PC-9 (cell line): ENCODE data around the gene DUOXA1. TPM values are rescaled to one million over a fixed set of nuclear protein-coding genes. Genes with fewer than 3 reads are reported as not detected.

Source experiments
- BruUV-seq: library from RNA; stranded (reverse); fragments of 400-500 nt; replicated peaks from 2 replicates; lab custom pipeline; 2021; lab: Mats Ljungman, UMichigan
- CTCF ChIA-PET: fragments of 300-600 bp; sonication (Branson Sonifier 250); formaldehyde crosslinking; loops from one replicate; lab custom pipeline; 2022; ENCODE audit warnings: antibody characterized with exemption; lab: Charles Lee
- POLR2A ChIA-PET: fragments of 300-600 bp; sonication (Branson Sonifier 250); formaldehyde crosslinking; loops from one replicate; lab custom pipeline; 2022; ENCODE audit warnings: antibody characterized with exemption; ENCODE audit not compliant: unreplicated experiment; lab: Charles Lee
- DNase-seq, 2 experiments: peaks; one replicate each; pipeline versions ENCODE4 v3.0.0 to v3.0.0-alpha.2; 2015 to 2022; ENCODE audit warnings: mixed read lengths in 1 of 2
- H2AFZ ChIP-seq: fragments of 200-600 bp; sonication (generic); 2 replicates; pipeline ENCODE4 v1.8.1; 2017; ENCODE audit warnings: antibody characterized with exemption
- H3F3A ChIP-seq: fragments of 200-600 bp; sonication (generic); 2 replicates; pipeline ENCODE4 v1.8.1; 2017; ENCODE audit warnings: antibody characterized with exemption, mild to moderate bottlenecking, low read depth; ENCODE audit not compliant: insufficient read depth
- H3K27ac ChIP-seq: fragments of 200-600 bp; sonication (generic); 2 replicates; pipeline ENCODE4 v1.6.1; 2016; ENCODE audit warnings: mixed run types
- H3K27me3 ChIP-seq: fragments of 200-600 bp; sonication (generic); 2 replicates; pipeline ENCODE4 v1.6.1; 2016; ENCODE audit warnings: low read depth, mixed run types; ENCODE audit not compliant: insufficient read depth
- H3K36me3 ChIP-seq: fragments of 200-600 bp; sonication (generic); 2 replicates; pipeline ENCODE4 v1.6.1; 2016; ENCODE audit warnings: low read depth, mixed run types
- H3K4me1 ChIP-seq: fragments of 200-600 bp; sonication (generic); replicated peaks from 2 replicates; pipeline ENCODE4 v1.6.1; 2016; ENCODE audit warnings: mixed run types; ENCODE audit not compliant: insufficient read depth
- H3K4me2 ChIP-seq: fragments of 200-600 bp; sonication (generic); 2 replicates; pipeline ENCODE4 v1.6.1; 2017; ENCODE audit warnings: mixed run types
- H3K4me3 ChIP-seq: fragments of 200-600 bp; sonication (generic); 2 replicates; pipeline ENCODE4 v1.6.1; 2016; ENCODE audit warnings: mixed run types
- H3K79me2 ChIP-seq: fragments of 200-600 bp; sonication (generic); 2 replicates; pipeline ENCODE4 v1.6.1; 2017; ENCODE audit warnings: low read depth, mixed run types
- H3K9me2 ChIP-seq: fragments of 200-600 bp; sonication (generic); 2 replicates; pipeline ENCODE4 v1.8.1; 2017; ENCODE audit warnings: mild to moderate bottlenecking; ENCODE audit not compliant: insufficient read depth
- H3K9me3 ChIP-seq: fragments of 200-600 bp; sonication (generic); 2 replicates; pipeline ENCODE4 v1.8.1; 2016; ENCODE audit warnings: low read depth; ENCODE audit not compliant: insufficient read depth
- H4K20me1 ChIP-seq: fragments of 200-600 bp; sonication (generic); 2 replicates; pipeline ENCODE4 v1.8.1; 2017; ENCODE audit not compliant: insufficient read depth
- EZH2 ChIP-seq: fragments of 200-600 bp; sonication (generic); IDR thresholded peaks from 2 replicates; pipeline ENCODE4 v1.8.0; 2017; ENCODE audit warnings: antibody characterized with exemption, low read depth
- intact Hi-C: fragments of 100-400 bp; cut with micrococcal nuclease; formaldehyde crosslinking; loops from one replicate; pipeline ENCODE4 v1.10.0; 2022; ENCODE audit not compliant: unreplicated experiment
- total RNA-seq: library from RNA; stranded (reverse); gene quantifications from 2 replicates; pipeline ENCODE4 v1.2.3, GENCODE V29; 2021
- TF ChIP-seq, protein P1 (sequence below): fragments of 200-600 bp; sonication (generic); conservative IDR thresholded peaks from 2 replicates; pipeline ENCODE4 v1.6.1; 2017; ENCODE audit warnings: mixed run types, antibody characterized with exemption, mild to moderate bottlenecking, moderate library complexity

The DUOXA1 gene
- total RNA-seq, 1 experiment from 2014 or later: 0.33 TPM

DNA sequence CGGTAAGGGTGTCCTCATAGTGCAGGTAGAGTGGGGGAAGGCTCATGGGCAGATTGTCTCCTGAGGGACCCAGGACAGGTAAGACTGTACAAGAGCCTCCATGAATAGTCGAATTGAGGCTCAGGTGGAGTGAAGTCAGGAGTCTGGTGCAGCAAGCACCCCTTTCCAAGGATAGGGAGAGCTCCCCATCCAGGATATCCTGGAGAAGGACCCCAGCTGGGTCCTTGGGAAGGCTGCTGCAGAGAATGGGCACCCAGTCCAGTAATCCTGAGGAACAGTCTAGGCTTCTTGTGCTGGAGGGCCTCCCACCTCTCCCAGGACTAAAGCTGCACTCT lies 15.0 kb downstream of the DUOXA1 start:
- Histone ChIP-seq H3K4me3 (no peak overlapping the region), H3K27ac (no peak overlapping the region), H3K9me2 (no peaks in the 10 kb centered on the region), H3F3A (no peaks in the 10 kb centered on the region), H3K27me3 (peaks cover 3% of the 10 kb centered on the region; the same call in 1 of the 2 replicates), H3K9me3 (no peaks in the 10 kb centered on the region), H3K4me2 (no peak overlapping the region), H3K36me3 (no peaks in the 10 kb centered on the region), H3K79me2 (no peaks in the 10 kb centered on the region), H4K20me1 (no peaks in the 10 kb centered on the region), H2AFZ (no peak overlapping the region), H3K4me1 (no peaks in the 10 kb centered on the region)
- CTCF ChIA-PET: no interaction called here
- POLR2A ChIA-PET: no interaction called here
- no peak for DNase-seq
- intact Hi-C loops: loop anchor here (5.0 kb wide), 1 partner anchor 142 kb away; no protein-coding TSS in a partner anchor
- TF ChIP-seq EZH2: no peak
- TF ChIP-seq, protein P1, sequence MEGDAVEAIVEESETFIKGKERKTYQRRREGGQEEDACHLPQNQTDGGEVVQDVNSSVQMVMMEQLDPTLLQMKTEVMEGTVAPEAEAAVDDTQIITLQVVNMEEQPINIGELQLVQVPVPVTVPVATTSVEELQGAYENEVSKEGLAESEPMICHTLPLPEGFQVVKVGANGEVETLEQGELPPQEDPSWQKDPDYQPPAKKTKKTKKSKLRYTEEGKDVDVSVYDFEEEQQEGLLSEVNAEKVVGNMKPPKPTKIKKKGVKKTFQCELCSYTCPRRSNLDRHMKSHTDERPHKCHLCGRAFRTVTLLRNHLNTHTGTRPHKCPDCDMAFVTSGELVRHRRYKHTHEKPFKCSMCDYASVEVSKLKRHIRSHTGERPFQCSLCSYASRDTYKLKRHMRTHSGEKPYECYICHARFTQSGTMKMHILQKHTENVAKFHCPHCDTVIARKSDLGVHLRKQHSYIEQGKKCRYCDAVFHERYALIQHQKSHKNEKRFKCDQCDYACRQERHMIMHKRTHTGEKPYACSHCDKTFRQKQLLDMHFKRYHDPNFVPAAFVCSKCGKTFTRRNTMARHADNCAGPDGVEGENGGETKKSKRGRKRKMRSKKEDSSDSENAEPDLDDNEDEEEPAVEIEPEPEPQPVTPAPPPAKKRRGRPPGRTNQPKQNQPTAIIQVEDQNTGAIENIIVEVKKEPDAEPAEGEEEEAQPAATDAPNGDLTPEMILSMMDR: no peak
- BruUV-seq: no TSS peak

DNA sequence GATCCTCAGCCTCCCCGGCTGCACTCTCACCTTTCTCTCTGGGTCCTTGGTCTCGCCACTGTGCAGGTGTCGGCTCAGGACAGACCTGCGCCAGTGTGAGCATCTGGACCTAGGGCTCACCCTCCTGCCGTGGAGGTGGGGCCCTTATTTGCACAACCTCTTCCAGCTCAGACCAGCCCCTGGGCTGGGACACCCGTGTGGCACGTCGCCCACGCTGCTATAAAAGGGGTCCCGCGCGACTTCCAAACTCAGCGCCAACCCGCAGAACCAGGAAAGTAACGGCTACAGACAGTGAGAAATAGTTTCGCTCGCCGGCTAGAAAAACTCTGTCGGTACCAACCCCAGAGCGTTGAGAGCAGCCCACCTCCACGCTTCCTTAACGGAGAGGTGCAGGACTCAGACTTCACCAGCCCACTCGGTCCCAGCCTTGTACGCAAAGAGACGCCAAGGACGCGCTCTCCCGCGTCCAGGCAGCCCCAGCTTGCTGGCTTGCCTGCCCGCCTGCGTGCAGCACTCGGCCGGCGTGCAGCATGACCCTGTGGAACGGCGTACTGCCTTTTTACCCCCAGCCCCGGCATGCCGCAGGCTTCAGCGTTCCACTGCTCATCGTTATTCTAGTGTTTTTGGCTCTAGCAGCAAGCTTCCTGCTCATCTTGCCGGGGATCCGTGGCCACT lies 15.5 kb downstream of the DUOXA1 start, which contains the start of the genes DUOX2 and DUOXA2:
Gene DUOX2 (minus strand): TSS at position 97 of the 675 bp plus-strand sequence. CDS start 761 bp downstream, outside the sequence.
Gene DUOXA2 (plus strand): TSS at position 251 of the 675 bp plus-strand sequence. CDS start 280 bp downstream, at position 531.
- H3K4me2 ChIP-seq: no peak within 1 kb of the TSS
- CTCF ChIA-PET: no interaction called here
- peaks cover 3% of the 10 kb centered on the region; the same call in 1 of the 2 replicates for H3K27me3 ChIP-seq

DNA sequence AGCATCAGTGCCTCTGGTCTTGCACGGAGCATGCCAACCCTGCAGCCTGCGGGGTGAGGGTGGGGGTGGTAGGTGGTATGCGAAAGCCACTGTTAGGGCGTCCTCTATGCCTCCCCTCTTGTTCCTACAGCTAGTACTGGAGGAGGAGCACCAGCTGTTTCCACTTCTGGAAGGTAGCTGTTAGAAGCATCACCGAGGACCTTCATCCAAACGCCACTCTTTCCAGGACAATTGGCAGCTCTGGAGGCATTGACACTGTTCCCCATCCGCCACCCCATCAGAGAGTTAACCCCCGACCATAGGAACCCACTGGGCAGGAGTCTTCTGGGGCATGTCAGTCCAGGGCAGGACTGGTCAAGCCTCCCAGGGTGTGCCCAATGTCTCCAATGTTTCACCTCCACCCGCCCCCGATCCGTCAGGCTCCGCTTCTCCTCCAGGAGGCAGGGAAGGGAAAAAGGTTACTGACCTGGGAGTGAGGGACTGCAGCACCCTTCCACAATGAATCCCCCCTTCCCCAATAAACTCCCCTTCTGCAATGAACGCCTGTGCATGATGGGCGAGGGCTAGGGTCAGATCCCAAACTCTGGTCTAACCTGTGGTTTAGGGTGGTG lies 16.2 kb downstream of the DUOXA1 start:
- Histone ChIP-seq H3K4me3 (no peak overlapping the region), H3K27me3 (peaks cover 3% of the 10 kb centered on the region; the same call in 1 of the 2 replicates), H3K9me3 (no peaks in the 10 kb centered on the region), H3K36me3 (no peaks in the 10 kb centered on the region), H3K27ac (no peak overlapping the region), H3K9me2 (no peaks in the 10 kb centered on the region), H3K4me2 (no peak overlapping the region), H3K79me2 (no peaks in the 10 kb centered on the region), H2AFZ (no peak overlapping the region), H3K4me1 (no peaks in the 10 kb centered on the region), H3F3A (no peaks in the 10 kb centered on the region), H4K20me1 (no peaks in the 10 kb centered on the region)
- intact Hi-C loops: no loop called here
- no peak for TF ChIP-seq EZH2
- TF ChIP-seq, protein P1: no peak
- no TSS peak for BruUV-seq
- CTCF ChIA-PET: no interaction called here
- DNase-seq: no peak
- POLR2A ChIA-PET: interaction anchor here (0.5 kb wide), 1 partner anchor 11 kb away, joined by 3 read pairs; no protein-coding TSS in a partner anchor

More for the DNA sequence above, 15.5 kb downstream of the DUOXA1 start, which contains the start of the genes DUOX2 and DUOXA2:
- Histone ChIP-seq H2AFZ (no peak within 1 kb of the TSS), H3K9me3 (no peaks in the 10 kb centered on the region), H3K27ac (no peak within 1 kb of the TSS), H3K9me2 (no peaks in the 10 kb centered on the region), H4K20me1 (no peaks in the 10 kb centered on the region), H3K79me2 (no peaks in the 10 kb centered on the region), H3K4me3 (no peak within 1 kb of the TSS), H3K36me3 (no peaks in the 10 kb centered on the region), H3F3A (no peaks in the 10 kb centered on the region), H3K4me1 (no peaks in the 10 kb centered on the region)
- DNase-seq: no peak
- intact Hi-C loops: no loop called here
- POLR2A ChIA-PET: no interaction called here
- TF ChIP-seq, protein P1: no peak
- no peak for TF ChIP-seq EZH2
- BruUV-seq: no TSS peak
